GM18508 (cell line): ENCODE data around the gene PLEKHM2.
"Not testable (repeated sequence)": the region's sequence is repeated elsewhere in the genome, so short reads cannot be mapped to it uniquely, and the experiment has no call there.

Experiments
- ATAC-seq: cut with Tn5 transposase; IDR thresholded peaks from one replicate; pipeline ENCODE4 v1.9.1; 2021; ENCODE audit warnings: moderate number of reproducible peaks; ENCODE audit not compliant: insufficient read depth, unreplicated experiment

PLEKHM2 gene

DNA sequence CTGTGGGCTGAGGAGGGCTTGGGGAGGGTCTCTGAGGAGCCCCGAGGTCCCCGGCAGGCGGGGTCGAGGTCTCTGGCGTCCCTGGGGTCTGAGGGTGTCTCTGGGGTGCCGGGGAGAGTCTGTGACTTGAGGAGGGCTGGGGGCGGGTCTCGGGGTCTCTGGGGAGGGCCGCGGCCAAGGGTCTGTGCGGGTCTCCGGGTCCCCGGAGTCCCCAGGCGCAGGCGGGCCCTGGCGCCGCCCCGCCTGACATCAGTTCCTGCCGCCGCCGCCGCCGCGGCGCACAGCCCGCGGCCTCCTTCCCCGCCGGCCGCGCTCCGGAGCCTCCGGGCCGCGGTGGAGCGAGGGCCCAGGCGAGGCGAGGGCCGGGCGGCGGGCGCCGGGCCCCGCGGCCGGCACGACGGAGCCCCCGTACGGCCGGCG lies at the start of gene PLEKHM2:
Gene PLEKHM2 (plus strand): TSS at position 279 of the 420 bp plus-strand sequence. CDS start 239 bp downstream, outside the sequence.
- ATAC-seq = no peak

- ATAC-seq = no peak
These were observed 47.7 kb upstream of the PLEKHM2 start for GRCh38 chr1:15636436-15636835.

GRCh38 chr1:15637826-15638225 lies 46.3 kb upstream of the PLEKHM2 start:
- ATAC-seq = no peak

GRCh38 chr1:15639262-15639661 lies 44.9 kb upstream of the PLEKHM2 start:
- ATAC-seq = no peak

DNA sequence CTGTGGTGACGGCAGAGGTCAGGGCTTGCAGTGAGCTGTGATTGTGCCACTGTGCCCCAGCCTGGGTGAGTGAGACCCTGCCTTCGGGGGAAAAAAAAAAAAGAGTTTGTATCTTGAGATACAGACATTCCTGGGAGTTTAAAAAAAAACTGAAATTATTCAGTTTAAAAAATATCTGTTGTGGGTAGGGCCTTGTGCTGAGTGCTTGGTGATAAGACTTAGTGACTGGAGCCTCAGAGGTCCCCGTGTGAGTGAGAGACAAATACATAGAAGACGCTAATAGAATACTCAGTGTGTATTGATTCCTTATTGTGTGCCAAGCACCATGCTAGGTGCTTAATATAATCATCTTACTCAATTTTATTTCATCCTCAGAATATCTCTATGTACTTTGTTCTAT lies 44.2 kb upstream of the PLEKHM2 start:
- ATAC-seq = no peak

GRCh38 chr1:15640667-15641066 lies 43.5 kb upstream of the PLEKHM2 start:
- no peak for ATAC-seq

- ATAC-seq = no peak
These were observed 34.2 kb upstream of the PLEKHM2 start for GRCh38 chr1:15649937-15650336.

DNA sequence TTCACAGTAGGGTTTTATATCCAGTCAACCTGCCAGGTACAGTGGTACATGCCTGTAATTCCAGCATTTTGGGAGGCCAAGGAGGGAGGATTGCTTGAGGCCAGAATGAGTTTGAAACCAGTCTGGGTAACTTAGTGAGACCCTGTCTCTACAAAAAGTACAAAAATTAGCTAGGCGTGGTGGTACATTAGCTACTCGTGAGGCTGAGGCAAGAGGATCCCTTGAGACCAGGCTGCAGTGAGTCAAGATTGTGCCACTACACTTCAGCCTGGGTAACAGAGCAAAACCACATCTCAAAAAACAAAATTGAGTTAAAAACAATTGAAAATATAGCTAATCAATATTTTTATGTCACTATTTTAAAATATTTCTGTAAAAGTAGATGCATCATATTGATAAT lies 33.7 kb upstream of the PLEKHM2 start:
- ATAC-seq = no peak

GRCh38 chr1:15652130-15652529 lies 32.0 kb upstream of the PLEKHM2 start:
- not testable (repeated sequence) for ATAC-seq

GRCh38 chr1:15654091-15654690 lies 29.9 kb upstream of the PLEKHM2 start:
- no peak for ATAC-seq

- no peak for ATAC-seq
These were observed 27.7 kb upstream of the PLEKHM2 start for GRCh38 chr1:15656464-15656863.

DNA sequence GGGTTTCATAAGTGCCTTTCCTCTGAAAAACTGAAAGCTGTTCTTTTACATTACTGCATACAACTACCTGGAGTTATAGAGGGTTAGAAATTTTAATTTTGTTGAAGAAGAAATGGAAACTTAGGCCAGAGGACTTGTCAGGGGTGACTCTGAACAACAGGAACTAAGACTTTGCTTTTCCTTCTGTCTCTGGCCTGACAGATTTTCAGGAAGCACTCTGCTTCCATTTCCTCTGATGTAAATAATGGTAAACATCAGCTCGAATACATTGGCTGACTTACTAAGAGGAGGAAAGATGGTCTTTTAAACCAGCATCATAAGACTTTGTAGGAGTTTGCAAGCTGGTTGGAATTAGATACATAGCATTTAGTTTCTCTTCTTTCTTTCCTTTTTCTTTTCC lies 27.1 kb upstream of the PLEKHM2 start:
- no peak for ATAC-seq

- no peak for ATAC-seq
These were observed 24.0 kb upstream of the PLEKHM2 start for GRCh38 chr1:15660151-15660550.

GRCh38 chr1:15662477-15662876 lies 21.6 kb upstream of the PLEKHM2 start:
- no peak for ATAC-seq

- ATAC-seq = no peak
These were observed 20.2 kb upstream of the PLEKHM2 start for GRCh38 chr1:15663925-15664324.

DNA sequence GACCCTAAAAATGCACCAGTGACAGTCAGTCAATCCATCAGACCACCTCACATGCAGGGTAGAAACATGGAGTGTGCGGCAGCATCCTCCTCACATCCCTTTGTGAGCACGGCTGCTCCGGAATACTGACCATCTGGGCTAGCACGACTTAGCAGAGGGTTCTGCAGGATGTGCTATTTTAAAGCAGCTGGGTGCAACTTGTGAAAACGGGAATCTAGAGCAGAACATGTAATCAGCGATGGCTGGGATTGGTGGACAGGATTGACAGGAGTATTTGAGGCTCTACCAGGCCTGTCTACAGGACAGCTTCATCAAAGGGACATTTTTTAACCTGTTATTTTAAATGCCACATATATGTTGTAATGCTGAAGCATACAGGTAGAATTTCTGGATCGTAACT lies 16.8 kb upstream of the PLEKHM2 start:
- ATAC-seq = no peak

- ATAC-seq = no peak
These were observed 15.9 kb upstream of the PLEKHM2 start for GRCh38 chr1:15668089-15668754.

GRCh38 chr1:15669074-15669473 lies 15.0 kb upstream of the PLEKHM2 start:
- ATAC-seq = no peak

- ATAC-seq = no peak
These were observed 14.3 kb upstream of the PLEKHM2 start for GRCh38 chr1:15669864-15670263.

GRCh38 chr1:15671430-15671829 lies 12.7 kb upstream of the PLEKHM2 start:
- ATAC-seq = no peak

DNA sequence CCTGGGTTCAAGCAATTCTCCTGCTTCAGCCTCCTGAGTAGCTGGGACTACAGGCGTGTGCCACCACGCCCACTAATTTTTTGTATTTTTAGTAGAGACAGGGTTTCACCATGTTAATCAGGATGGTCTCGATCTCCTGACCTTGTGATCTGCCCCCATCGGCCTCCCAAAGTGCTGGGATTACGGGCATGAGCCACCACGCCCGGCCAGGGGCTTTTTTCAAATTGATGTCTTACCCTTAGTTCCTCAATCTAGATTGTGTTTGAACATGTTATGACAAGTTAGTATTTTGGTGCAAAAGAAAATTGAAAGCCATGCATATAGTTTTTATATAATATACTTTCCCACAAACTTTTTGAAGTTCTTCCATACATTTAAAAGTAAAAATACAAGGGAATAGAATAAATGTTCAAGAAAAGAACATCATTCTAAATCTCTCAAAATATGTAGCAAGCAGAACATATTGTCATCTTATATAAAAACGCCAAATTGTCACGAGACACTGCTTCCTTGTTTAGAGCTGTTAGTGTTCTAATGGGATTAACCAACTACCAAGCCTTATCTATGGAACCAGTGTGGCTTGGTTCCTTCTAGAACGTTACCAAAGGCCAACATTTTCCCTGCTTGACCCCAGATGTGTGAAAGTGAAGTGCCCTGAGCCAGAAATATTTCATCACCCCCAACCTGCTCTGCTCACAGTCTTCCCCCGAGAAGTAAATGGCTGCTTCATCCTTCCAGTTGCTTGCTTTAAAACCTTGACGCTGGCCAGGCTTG lies 9.5 kb upstream of the PLEKHM2 start:
- ATAC-seq = no peak
